Stimulated activated CD8-positive, alpha-beta memory T cell treated with anti-CD3 and anti-CD28 coated beads, Interleukin-4, amount 100 ng/mL, for 1 hour (primary cell): ENCODE results near the gene FCN3.

Experiments used
- DNase-seq, 2 donors: peaks; one replicate each; pipeline ENCODE4 v3.0.0-alpha.2; 2020; ENCODE audit warnings: low read depth in 2 of 2, low spot score in 1 of 2

The FCN3 gene

DNA sequence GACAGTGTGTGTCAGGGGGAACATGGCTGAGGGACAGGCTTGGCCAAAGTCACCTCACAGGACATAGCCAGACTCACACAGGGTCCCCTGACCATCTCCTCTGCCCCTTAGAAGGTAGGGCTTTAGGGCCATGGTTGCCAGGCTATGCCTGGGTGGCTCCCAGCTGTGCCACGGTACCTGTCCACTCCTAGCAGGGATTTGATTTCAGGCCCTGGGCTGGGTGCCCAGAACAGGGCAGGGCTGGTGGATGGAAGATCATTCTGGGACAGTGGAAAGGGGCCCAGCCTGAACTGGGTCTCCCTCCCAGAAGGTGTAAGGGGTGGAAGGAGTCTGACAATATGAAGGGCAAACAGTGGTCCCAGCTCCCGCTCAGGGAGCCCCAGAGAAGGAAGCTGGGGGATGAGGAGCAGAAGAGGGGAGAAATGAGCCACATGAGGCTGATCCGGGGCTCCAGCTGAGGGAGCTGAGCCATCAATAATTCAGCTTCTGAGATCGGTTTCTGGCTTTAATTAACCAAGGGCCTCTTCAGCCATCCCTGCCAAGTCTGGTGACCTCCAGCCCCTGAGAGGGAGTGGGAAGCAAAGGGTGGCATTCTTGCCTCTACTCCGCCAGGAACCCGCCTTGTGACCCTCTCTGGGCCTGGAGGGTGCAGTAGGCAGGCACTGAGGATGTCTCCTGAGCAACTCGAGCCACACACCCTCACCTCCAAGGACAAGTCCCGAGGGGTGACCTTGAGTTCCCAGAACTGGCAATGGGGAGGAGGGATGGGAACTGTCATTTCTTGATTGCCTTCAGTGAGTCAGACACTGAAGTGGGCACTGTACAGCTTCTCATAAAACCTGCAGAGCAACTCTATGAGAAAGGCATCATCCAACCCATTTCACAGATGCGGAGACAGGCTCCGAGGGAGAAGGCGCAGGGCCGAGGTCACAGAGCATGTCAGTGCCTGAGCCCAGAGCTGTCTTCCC, 6.4 kb upstream of the FCN3 start:
- no peak for DNase-seq

DNA sequence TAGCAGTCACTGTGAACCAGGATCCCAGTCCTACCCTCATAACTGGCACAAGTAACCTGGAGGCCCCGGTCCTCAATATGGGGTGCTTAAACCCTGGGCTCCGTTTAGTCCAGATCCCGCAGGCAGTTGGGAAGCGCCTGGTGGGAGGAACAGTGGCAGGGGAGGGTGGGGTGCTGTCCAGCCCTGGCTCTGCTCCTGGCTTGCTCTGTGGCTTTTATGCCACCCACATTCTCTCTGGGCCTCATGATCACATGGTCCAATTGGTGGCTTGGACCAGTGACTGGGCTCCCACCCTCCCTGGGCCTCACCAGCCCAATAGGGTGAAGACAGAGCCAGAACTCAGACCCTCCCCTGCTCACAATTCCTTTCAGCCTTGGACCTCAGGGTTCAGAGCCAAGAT, 5.6 kb upstream of the FCN3 start:
- no peak for DNase-seq

DNA sequence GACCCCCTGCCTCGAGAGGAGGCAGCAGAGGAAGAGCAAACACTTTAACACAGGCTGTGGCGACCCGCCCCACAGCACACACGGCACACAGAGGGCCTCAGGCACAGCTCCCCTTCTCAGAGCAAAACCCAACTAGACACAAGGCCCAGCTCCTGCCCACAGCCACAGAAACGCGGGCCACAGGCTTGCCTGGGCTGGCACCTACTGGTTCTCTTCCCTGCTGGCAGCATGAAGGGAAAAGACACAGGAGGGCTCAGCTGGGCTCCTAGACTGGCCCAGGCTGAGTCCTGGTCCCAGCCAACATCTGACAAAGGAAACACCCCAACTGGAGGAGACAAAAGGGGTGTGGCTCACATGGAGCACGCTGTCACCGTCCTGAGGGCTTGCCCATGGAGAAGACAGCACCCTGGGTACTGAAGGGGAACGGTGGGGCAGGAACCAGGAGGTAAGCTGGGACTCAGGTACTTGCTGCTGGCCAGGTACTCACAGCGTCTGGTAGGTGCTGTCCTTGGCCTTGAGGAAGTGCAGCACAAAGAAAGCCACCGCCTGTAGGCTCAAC, 5.0 kb upstream of the FCN3 start:
- no peak for DNase-seq

DNA sequence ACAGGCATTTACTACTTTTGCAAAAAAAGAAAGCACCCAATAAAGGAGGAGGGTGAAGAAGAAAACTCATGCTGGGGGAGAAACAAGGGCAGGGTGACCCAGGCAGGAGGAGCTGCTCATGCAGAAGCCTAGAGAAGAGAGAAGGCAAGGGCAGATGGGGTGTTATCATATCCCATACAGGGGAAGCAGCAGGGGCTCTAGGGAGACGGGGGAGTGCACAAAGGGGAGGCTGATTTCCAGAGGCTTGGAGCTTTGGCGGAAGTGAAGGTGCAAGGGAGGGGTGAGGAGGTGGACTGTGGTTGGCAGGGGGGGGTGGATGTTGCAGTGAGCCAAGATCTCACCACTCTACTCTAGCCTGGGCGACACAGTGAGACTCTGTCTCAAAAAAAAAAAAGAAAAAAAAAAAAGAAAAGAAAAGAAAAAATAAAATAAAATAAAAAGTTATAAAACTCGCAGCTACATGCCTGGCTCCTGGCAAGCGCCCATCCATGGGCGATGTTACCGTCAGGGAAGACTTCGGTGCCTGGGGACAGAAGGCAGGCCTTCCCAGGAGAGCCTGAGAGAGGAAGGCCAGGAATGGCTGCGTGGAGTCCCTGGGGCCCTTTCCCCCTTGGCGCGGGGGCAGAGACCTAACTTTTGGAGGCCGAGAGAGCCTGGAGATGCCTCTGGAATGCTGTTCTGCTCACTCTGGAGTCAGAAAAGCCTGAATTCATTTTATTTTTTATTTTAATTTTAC, 3.3 kb upstream of the FCN3 start:
- DNase-seq, result no peak

DNA sequence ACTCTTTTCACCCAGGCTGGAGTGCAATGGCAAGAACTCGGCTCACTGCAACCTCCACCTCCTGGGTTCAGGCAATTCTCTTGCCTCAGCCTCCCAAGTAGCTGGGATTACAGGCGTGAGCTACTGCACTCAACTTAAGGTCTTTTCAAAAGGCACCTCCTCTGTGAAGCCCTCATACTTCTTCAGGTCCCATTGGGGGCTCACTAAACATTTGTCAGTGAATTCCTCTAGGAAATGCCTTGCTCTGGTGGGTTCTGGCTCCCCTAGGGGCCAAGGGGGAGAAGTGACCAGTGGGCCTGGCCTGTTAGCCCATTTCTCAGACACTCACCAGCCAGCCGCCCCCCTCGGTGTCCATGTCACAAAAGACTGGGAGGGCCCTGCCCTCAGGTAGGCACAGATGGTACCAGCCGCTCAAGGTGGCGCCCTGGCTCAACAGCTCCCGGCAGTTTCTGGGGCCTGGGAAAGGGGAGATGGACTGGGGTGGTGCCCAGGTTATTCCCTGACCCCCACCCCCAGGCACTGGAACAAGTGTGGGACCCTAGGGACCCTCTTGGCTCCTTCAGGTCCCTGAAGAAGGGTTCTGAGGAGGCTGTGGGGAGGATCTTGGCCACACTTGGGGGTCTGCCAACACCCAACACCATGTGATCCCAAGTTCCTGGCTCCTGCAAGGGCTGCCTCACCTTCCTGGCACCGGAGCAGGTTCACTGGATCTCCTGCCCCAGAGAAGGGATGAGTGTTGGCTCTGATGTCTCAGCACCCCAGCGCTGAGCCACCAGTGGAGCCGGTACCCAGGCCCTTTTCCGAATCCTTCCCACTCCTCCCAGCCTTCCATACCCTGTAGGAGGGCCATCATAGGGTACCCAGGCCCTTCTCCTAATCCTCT, 1.6 kb downstream of the FCN3 start:
- no peak for DNase-seq

DNA sequence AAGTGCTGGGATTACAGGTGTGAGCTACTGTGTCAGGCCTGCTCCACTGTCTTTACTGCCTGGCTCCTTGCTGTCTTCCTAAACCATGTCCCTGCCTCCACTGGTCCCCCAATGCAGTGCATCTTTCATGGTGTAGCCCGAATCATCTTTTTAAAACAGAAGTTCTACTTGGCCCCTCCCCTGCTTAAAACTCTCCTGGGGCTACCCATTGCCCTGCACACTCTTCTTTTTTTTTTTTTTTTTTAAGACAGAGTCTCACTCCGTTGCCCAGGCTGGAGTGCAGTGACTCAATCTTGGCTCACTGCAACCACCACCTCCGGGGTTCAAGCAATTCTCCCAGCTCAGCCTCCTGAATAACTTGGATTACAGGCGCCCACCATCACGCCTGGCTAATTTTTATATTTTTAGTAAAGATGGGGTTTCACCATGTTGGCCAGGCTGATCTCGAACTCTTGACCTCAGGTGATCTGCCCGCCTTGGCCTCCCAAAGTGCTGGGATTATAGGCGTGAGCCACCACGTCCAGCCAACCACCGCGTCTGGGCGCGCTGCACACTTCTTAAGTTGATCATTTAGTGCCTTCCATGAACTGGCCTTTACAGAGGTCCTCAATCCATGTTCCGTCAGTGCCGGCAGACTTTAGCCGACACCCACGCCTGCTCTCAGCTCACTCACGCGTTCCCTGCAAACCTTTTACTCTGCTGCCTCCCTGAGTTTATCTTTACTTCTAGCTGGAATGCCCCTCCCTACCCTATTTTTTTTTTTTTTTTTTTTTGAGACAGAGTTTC, 2.4 kb downstream of the FCN3 start:
- no peak for DNase-seq

DNA sequence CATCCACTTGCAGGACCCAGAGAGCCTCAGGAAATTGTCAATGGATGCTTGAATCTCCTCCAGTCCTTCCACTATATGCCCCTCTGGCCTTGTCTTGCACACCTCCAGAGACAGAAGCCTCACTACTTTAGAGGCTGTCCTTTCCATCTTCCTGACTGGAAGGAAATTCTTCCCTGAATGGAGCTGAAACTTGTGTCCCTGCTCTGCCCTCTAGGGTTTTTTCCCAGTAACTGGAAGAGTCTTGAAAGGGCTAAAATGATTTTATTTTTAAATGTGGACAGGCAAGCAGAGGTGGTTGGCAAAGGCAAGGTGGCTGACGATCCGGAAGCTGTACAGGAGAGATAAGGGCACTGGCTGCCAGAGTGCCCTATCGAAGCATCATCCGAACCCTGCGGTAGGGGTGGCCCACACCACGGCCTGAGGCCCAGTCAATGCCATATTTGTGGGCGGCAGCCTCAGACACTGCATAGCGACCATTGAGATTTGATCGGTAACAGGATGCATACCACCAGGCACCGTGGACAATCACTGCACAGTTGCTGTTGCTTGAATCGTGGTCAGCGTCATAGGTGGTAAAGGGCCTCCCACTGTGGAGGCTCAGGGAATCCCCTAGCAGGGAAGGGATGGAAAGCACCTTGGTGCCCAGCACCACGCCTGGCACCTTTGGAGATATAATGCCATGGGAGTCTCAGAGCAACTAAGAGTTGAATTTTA, 5.6 kb downstream of the FCN3 start:
- no peak for DNase-seq

DNA sequence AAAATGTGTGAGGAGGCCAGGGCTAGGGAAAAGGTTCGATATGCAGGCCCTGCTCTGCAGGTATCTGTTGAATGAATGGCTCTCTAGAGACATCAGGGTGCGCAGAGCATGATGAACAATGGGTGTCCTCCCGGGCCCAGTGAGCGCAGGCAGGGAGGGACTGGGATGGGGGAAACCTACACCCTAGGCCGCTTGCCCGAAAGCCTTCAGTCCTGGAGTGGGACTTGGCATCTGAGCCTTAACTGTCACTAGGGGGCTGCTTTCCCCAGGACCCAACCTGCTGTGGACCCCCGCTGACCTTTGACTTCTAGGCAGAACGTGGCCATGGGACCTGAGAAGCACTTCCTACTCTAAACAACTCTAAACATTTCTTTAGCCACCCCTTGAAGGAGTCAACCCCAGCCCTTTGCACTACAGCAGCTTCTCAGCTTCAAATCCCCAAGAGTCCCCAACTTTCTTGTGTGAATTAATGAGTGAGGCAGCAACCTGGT, 7.4 kb downstream of the FCN3 start:
- no peak for DNase-seq

DNA sequence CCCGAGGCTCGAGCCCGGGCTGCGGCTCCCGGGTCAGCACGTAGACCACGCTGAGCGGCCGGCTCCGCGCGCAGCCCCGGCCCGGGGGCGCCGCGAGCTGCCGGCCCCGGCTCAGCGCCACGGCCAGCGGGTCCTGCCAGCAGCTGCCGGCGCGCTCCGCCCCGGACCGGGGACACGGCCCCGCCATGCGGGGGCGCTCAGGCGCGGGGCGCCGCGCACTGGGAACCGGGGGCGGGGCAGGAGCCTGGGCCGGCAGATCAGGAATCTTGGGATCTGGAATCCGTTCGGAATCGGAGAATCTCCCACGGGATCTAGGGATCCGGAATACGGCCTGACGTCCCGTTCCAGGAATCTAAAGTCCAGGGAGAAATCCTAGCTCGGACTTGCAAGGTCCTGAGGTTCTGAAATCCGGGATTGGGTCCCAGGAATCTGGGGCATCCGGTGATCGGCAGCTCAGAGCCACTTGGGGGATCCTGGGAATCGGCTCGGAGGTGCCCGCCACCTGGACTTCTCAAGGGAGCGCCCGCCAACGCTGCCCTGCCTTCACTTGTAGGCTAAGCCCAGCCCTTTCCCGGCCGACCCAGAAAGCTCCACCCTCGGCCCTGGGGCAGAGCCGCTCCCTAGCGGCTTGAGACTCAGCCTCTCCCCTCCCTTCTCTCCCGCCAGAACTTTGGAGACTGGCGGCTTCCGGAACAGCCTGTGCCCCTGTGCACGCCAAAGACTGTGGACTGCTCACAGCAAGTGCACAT, 8.0 kb downstream of the FCN3 start, which contains the start of gene MAP3K6:
Gene MAP3K6, minus strand, starts transcription at position 551 of the 749 bp plus-strand sequence. Its CDS starts 364 bp downstream, at position 187.
- no peak for DNase-seq

DNA sequence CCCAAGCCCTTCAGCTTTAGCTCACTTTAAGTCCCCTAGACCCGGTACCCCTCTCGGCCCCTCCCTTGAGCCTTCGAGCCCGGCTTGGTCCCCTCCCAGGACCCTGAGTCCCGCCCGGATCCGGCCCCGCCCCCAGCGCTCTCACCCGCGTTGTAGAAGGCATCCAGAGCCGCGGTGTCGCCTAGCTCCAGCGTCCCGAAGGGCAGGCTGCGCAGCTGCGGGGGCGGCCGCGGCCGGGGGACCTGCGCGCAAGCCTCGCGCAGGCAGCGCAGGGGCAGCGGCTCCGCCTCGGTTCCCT, 8.6 kb downstream of the FCN3 start:
- DNase-seq, result no peak

DNA sequence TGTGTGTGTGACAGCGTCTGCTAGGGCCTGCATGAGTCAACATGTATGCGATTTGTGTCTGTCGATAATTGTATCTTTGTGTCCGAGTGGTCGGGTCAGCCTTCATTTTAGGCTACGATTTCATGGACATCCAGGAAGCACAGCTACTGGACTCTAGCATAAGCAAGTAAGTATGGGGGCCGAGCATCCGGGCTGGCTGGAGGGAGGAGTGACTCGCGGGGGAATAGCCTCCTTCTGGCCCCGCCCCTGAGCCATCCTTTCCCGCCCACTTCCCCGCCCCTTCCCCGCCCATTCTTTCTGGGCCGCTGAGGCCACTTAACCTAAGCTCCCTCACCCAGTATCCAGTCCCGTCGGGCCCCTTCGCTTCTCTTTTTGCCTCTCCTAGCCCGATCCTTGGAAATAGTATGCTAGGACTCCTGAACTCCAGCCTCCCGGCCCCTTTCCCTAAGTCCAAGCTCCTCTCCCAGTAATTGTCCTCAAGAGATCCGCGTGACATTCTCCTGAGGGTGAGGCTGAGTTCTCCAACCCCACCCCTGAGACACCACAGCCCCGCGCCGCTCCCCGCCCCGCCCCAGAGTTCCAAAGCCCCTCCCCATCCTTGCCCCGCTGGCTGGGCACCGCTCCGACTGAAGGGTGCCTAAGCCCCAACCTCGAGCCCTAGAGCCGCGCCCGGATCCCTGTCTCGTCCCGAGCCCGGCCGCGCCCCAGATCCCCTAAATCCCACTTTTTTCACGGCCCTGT, 9.1 kb downstream of the FCN3 start:
- peak; percentile 61 to 67 for DNase-seq

DNA sequence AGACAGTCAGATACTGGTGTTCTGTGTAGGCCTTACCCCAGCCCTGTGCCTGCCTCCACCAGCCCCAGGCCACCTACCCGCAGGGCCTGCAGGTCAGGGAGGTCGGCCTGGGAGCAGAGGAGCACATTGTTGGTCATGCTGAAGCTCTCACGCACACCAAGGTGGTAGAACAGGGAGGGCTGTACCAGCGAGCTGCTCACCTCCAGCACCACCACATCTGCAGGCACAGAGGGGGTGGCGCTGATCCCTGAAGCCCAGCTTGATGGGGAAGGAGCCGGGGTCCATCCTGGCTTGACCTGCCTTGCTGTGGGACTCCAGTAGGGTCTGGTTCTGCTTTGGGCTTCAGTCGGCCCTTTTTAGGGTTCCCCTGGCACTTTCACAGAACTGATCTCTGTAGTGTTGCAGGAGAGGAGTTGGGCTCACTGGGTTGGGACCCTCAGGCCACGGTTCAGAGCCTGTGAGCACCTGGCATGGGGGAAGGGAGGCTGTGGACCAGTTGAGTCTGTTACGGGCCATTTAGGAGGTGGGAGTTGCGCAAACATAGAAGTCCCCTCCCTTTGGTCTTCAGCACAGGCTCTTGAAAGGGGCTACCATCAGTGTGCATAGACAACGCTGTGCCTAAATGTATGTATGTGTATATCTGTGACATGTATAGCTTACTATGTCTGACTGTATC, 9.8 kb downstream of the FCN3 start:
- DNase-seq, result no peak

DNA sequence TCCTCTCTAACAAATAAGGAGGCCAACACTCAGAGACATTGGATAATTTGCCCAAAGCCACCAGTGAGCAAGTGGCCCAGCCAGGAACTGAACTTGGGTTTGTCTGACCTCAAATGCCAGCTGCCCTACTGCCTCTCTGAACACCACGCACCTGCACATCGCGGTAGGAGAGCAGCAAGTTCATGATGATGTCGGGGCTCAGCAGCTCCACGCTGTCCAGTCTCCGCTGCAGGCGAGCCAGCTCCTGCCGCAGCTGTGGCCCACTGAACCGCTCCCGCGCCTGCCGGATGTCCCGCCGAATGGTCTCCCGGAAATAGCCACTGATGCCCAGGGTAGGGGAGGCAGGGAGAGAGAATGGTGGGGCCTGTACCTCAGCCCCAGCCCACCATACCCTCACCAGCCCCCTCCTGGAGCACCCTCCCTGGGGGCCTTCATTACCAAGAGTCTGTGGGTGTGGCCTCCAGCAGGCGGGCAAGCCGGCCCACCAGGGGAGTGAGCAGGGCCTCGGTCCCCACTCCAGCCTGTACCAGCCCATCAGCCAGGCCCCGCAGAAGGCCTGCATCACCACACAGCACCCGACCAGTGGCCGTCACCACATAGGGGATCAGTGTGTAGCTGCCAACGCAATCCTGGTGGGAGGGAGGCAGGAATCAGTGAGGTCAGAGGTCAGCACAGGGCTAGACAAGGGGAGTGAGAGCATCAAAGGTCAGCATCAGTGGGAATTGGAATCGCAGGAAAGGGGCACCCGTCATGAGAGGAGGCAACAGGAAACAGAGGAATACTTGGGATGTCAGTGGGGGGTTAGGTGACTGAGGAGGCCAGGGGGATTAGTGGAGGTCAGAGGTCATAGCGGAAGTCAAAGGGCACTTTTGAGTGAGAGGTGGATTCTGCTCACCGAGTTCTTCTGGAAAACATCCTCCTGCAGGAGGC, 10.6 kb downstream of the FCN3 start:
- no peak for DNase-seq

DNA sequence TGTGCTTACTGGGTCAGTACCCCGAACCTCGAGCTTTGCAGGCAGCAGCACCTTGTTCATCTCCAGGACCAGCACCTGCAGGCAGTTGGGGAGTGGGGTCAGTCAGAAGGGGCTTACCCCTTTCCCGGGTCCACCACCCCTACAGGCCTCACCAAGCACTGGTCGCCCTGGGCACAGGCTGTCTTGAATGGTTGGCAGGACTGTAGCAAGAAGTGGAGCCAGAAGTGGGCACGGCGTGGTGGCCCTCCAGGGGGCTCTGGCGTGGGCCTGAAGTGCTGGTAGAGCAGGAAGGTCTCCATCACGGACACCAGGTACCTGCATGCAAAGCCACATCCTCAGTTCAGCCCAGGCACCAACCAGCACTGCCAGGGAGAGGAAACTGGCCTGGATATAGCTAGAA, 13.1 kb downstream of the FCN3 start:
- no peak for DNase-seq

DNA sequence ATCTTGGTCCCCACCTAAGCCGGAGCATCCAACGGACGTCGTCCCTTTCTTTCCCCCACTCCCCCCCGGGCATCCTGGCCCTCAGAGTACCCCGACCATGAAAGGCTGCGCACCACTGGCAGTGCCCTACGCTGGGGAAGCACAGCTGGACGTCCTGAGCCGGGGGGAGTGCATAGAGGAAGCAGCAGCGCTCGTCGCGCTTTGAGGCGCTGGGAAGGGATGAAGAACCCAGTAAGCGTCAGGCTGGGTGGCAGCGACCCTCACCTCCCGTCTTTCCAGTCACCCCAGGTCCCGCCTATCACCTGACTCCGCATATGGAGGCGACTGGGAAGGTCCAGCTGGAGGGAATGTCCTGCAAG, 13.6 kb downstream of the FCN3 start:
- no peak for DNase-seq

DNA sequence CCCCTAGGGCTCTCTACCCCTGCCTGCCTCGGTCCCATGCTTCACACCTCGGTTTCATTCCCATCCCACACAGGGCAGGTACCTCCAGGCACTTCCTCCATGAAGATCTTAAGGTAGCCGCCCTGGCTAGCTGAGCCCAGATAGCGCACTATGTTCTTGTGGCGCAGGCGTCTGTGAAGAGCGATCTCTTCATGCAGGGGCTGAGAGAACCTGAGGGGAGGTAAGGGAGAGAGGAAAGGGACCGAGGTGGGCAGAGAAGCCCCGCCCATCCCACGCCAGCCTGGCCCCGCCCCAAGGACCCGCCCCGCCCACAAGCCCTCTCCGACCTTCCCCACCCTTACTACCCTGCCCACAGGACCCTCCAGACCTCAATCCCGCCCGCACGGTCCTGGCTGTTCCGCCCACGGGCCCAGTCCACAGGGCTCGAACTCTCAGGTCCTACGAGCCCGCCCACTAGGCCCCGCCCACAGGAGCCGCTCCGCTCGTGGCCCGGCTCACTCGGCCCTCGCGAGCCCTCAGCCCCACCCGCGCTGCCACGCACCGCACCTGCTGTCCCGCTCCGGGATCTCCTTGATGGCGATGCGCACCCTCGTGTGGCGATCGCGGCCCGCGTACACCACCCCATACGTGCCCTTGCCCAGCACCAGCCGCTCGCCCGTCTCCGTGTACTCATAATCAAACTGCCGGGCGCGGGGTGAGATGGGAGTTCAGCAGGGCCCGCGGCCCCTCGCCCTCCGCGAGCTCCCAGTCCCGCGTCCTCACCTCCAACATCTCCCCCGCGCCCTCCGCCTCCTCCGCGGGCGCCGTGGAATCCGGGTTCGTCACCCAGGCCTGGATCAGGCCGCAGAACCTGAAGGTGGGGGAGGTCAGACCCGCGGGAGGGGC, 14.2 kb downstream of the FCN3 start:
- no peak for DNase-seq
